Posterior cingulate gyrus (tissue), 11 donors: ENCODE results near the gene S100A7.
"Not testable (repeated sequence)": the region's sequence is repeated elsewhere in the genome, so short reads cannot be mapped to it uniquely, and the experiment has no call there.

Experiments
- DNase-seq, 10 donors: peaks; one replicate each; pipeline versions ENCODE4 v3.0.0 to v3.0.0-alpha.2; 2020 to 2021; ENCODE audit warnings: mixed read lengths in 3 of 10
- intact Hi-C: fragments of 100-400 bp; cut with DNase I; formaldehyde crosslinking; loops from one replicate; pipeline ENCODE4 v1.15.1; 2023

Gene S100A7

DNA sequence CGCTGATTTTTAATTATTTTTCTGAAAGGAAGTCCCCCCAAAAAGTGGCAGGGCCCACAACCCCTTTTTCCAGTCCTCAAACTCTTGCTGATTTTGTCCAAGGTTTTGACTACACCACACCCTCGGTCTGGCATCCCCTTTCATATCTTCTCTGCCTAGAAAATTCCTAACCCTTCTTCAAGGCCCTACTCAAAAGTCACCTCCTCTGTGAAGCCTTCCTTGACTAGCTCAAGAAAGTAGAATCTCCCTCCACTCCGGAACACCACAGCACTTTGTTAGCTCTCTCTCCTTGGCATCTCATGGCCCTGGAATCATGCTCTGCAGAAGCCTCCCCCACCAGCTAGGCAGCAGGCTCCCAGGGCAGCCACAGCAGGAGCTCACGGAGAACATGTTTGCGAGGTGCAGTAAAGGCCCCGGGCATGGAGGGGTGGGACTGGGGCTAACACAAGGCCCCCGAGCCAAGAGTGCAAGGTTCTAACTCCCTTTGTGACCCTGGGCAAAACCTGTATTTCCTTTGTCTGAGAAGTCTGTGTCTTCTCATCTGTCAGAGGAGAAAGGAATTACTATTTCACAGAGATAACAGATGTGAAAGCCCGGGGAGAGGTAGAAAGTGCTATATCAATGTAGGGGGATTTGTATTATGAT, 17.7 kb upstream of the S100A7 start:
- intact Hi-C loops: no loop called here
- DNase-seq: no peak

DNA sequence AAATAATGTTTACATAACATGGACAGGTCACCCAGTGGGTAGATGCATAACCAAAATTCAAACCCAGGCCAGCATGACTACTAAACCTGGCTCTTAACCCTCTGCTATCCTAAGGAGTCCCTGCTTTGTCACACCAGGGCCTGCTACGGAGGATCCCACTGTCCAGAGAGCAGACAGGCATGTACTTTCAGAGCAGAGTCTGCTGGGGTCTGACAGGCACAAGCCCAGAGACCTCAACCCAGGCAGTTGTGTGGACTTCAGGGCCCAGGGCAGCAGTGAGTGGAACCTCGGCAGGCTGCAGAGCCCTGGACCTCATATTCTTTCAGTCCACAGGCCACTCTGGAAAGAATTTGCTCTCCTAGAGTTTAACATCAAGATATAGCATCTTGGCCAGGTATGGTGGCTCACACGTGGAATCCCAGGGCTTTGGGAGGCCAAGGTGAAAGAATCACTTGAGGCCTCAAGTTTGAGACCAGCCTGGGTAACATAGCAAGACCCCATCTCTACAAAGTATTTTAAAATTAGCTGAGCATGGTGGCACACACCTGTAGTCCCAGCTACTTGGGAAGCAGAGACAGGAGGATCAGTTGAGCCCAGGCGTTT, 16.1 kb upstream of the S100A7 start:
- no peak for DNase-seq
- intact Hi-C loops: no loop called here

DNA sequence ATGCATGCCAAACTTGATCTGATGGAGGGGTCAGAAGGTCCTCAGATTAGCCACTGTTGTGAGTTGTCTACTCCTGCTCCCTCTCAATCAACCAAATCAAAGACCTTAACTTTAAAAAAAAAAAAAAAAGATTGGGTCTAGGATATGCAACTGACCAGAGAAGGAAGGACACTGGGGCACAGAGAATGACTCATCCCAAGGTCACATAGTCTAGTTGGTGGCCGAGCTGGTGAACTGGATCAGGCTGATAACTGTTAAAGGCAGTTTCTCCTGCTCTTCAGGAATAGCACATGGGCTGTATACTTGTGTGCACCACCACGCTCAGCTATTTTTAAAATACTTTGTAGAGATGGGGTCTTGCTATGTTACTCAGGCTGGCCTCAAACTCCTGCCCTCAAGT, 14.8 kb upstream of the S100A7 start:
- intact Hi-C loops: no loop called here
- DNase-seq: no peak

DNA sequence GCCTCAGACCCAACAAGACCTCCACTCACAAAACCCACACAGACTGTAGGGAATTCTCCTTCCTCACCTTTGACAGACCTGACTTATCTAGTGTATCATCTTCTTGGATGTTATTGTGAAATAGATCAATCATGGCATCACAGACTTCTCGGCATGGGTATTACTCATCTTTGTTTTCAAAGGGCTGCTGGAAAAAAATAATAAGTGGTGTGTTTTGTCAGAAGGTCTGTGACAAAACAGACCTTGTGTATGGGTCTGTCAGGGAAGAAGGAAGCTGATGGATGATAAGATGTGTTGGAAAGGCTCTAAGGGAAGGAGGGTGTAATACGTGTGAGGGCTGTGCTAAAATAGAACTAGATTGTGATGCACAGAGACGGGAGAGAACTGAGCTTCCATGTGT, 13.9 kb upstream of the S100A7 start:
- intact Hi-C loops: no loop called here
- DNase-seq: no peak

DNA sequence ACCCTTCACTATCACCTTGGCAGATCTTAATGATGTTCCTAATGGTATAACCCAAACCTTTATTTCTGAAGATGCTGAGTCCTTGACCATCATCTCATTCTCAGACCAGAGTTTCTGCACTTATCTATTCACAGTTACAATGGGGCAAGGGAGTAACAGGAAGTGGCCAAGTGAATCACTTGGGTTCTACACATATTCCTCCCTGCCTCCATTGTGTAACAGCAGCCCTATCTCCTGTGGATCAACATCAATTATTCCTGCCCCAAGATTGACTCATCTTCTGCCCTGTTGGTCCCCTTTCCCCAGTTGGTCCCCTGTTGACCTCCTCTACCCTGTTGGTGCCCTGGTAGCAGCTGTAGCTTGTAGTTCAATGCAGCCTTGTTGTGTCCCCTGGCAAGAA, 10.3 kb upstream of the S100A7 start:
- intact Hi-C loops: no loop called here
- no peak for DNase-seq

DNA sequence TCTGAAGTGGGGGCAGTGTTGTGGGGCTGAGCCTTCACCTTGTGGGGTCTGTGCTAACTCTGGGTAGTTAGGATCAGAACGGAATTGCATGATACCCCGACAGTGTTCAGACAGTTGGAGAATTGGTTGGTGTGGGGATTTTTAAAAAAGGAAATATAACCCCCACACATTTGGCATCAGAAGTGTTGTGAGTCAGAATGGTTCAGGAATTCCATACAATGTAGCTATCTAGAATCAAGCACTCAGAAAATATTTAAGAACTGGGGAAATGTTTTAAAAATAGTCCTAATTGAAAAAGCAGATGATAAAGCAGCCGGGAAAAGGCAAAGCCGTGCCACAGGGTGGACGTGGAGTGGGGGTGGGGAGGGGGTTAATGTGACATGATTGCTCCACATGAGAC, 6.5 kb upstream of the S100A7 start:
- intact Hi-C loops: no loop called here
- no peak for DNase-seq

DNA sequence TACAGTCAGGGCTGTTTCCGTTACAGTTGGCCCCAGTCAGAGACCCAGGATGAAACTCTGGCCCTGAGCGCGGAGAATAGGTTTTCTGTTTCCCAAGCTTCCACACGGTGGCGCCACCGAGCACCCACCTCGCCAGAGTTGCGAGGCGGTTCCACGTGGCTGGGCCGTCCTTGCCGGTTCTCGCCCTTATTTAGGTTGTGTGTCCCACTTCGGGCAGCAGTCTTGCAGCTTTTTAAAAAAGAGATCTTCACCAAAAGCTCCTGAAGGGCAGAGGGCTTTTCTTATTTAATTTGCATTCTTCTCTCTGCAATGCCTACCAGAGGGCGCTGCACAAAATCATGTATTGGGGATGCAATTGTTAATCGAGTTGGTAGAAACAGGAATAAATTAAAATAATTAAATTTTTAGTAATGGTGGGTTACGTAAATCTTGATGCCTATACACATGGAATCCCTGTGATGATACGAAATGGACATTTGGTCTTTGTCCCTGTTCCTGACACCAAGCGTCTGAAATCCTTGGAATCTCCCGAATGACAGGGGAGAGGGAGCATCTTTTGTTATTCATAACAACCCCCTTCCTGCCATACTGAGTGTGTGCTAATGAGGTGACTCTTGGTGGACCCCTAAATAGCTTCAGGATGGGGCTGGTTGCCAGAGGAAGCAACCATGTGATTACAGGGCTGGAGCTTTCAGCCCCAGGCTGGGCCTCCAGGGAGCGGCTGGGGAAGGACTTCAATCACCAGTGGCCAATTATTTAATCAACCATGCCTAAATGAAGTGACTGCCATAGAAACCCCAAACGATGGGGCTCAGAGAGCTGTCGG, 5.6 kb upstream of the S100A7 start:
- intact Hi-C loops: no loop called here
- DNase-seq: peak in 3 of 10 donors; percentile 15 to 75 (median 35)

DNA sequence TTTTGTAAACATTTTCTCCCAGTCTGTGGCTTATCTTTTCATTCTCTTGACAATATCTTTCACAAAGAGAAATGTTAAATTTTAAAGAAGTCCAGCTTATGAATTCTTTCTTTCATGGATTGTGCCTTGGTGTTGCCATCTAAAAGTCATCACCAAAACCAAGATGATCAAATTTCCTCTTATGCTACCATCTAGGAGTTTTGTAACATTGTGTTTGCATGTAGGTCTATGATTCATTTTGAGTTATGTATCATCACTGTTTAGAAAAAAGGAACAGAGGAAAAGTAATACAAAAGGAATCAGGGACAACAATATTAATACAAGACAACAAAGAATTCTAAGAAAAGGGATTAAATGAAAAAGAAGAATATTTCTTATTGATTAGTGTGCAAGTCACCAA, 2.3 kb upstream of the S100A7 start:
- intact Hi-C loops, DNase-seq: not testable (repeated sequence)

DNA sequence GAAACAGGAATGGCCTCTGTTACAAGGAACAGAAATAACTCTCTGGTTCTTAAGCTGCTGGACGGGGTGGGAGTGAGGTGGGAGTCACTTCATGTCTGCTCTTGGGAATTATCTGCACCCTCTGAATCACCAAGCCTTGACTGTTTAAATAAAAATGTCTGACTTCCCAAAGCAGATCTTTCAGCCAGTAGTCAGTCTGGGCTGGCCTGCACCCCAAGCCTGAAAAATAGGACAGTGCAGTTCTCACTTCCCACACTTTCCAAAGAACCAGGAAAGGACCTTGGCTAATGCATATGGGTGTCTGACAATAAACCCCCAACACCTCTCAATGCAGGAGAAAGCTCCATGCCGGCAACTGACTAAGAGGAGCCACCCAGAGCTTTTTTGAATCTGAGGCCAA, 796 bp downstream of the S100A7 start:
- intact Hi-C loops: no loop called here
- DNase-seq: peak in 4 of 10 donors; percentile 16 to 86 (median 46)

- DNase-seq: no peak
- intact Hi-C loops: no loop called here
Observed at GRCh38 chr1:153456396-153456795, 4.1 kb downstream of the S100A7 start.

DNA sequence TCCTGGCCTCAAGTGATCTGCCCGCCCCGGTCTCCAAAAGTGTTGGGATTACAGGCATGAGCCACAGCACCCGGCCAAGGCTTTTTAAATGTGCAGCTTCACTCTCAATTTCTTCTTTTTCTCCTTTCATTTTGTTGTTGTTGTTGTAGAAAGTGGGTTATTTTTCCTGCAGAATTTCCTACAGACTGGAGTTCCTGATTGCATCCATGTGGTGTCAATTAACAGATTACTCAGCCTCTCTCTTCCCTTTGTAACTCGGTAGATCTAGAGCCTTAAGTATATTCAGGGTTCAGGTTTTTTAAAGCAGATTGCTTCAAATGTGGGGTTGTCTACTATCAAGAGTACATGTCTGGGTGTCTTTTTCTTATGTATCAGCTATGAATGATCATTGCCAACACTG, 11.6 kb downstream of the S100A7 start:
- DNase-seq, intact Hi-C loops: not testable (repeated sequence)

GRCh38 chr1:153447498-153448170, 12.8 kb downstream of the S100A7 start:
- intact Hi-C loops: no loop called here
- no peak for DNase-seq

DNA sequence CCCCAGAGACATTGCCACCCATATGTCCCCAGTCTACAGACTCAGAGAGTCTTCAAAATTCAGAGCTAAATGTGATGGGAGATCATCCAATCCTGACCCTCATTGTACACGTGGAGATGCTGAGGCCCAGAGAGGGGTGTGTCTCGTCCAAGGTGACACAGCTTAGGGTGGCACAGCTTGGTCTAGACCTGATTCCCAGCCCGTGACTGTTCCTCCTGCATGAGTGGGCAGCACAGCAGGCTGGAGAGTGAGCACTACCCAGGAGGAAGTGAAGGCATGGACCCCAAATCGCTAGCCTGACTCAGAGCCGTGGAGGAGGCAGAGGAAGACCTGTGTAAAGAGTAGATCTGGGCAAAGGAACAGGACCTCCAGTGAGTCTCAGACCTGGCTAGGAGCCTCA, 16.4 kb downstream of the S100A7 start:
- no peak for DNase-seq
- intact Hi-C loops: no loop called here

DNA sequence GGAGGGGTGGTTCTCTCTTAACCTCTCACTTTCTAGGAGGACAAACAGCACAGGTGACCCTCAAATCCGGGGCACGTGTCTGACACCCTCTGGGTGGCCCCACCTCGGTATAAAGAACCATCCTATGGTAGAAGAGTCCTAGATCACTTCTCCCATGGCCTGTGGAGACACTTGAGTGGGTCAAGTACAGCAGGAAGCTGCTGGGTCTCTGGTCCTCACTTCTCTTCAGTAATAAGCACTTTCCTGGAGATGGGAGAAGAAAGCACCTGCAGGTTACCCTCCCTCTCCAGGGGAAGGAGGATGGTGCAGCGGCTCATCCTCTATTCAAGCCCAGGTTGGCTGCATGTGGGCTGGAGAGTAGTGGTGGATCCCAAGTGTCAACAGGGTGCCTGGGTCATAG, 17.0 kb downstream of the S100A7 start:
- intact Hi-C loops: no loop called here
- no peak for DNase-seq

DNA sequence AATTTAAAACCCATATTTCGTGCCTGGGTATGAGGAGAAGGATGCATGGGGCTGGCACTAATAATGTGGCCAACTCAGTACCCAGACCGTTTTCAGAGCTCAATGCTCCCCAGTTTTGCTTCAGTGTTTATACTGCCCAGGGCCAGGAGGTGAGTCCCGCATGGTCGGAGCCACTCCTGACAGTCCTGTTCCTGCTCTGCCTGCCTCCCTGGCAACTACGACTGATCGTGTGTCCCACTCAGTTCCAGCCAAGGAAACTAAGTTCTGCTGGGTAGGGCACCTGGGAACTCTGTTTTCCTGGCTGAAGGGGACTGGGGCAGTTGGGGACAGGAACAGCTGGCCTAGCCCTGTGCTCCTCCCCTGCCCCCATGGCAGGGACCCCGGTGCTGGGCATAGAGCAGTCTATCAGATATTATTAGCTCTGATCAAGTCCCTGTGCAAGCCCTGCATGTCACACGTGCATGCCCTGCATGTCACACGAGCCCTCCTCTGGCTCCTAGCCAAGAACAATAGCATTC, 19.2 kb downstream of the S100A7 start:
- intact Hi-C loops: no loop called here
- no peak for DNase-seq

- DNase-seq: no peak
- intact Hi-C loops: no loop called here
Observed at GRCh38 chr1:153439273-153439672, 21.2 kb downstream of the S100A7 start.

GRCh38 chr1:153438599-153438998, 21.9 kb downstream of the S100A7 start:
- no peak for DNase-seq
- intact Hi-C loops: no loop called here

DNA sequence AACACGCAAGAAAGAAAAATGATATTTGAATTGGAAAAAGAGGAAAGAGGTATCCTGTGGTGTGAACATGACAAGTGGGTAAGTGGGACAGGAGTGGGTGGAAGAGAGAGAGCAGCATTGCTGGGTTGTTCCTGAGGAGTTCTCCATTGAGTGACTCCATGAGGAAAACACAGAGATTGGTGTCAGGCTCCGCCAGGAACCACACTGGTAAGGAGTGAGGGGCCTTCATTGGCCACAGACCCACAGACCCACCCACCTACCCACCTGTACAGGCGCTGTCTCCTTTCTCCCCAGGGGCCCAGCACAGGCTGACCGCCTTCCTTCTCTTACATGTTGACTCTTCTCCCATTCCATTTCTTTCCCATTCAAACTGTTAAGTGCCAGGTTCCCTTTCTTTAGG, 23.2 kb downstream of the S100A7 start:
- intact Hi-C loops: no loop called here
- DNase-seq: no peak

DNA sequence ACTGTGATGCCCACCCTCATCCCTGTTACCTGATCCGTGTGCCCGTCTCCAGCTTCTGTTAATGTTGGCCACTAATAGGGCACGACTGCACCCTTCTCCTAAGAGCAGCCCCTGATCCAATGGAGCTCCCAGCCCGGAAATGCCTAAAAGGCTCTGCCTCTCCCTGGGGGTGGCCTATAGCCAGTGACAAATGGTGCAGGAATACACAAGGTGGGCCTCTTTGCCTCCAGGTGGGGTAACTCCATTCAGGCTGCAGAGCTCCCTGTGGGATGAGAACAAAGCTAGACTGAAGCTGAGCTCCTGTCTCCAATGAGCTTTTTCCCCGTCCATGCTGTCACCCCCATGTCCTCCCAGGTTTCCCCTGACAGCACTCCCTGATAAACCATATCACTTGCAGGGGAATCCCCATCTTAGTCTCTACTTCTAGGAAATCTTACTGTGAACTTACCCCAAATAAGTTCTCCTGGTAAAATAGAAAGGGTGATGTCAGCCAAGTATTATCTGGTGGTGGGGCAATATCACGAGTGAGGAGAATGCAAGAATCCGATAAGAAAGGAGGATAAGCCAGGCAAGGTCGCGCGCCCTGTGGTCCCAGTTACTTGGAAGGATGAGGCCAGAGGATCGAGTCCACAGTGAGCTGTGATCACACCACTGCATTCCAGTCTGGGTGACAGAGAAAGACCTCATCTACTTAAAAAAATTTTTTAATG, 25.6 kb downstream of the S100A7 start:
- DNase-seq: no peak
- intact Hi-C loops: no loop called here

- intact Hi-C loops: no loop called here
- no peak for DNase-seq
Observed at GRCh38 chr1:153432874-153433681, 27.4 kb downstream of the S100A7 start.
